Measurements from ENCODE around the gene REC8.
A peak's percentile ranks its signal among the peaks of the same experiment; 100 is the strongest.
"Not testable (repeated sequence)": the region's sequence is repeated elsewhere in the genome, so short reads cannot be mapped to it uniquely, and the experiment has no call there.

The REC8 gene

GRCh38 chr14:24183014-24183481, 11.2 kb downstream of the REC8 start:
- DNase-seq (ENCODE audit: low spot score) = no peak

GRCh38 chr14:24184104-24184970, 12.5 kb downstream of the REC8 start:
- no peak for DNase-seq (ENCODE audit: low spot score)

GRCh38 chr14:24185026-24185425, 13.1 kb downstream of the REC8 start:
- DNase-seq (ENCODE audit: low spot score) = no peak

GRCh38 chr14:24185741-24186140, 13.9 kb downstream of the REC8 start:
- DNase-seq (ENCODE audit: low spot score) = no peak

GRCh38 chr14:24186831-24187538, 15.1 kb downstream of the REC8 start:
- DNase-seq (ENCODE audit: low spot score) = no peak

GRCh38 chr14:24187539-24187915, 15.6 kb downstream of the REC8 start:
- no peak for DNase-seq (ENCODE audit: low spot score)

GRCh38 chr14:24188251-24189058, 16.6 kb downstream of the REC8 start, which contains the start of gene IPO4:
Gene IPO4 (minus strand): TSS chr14:24188816. CDS start chr14:24188787, 29 bp downstream.
- peak; percentile 94 for DNase-seq (ENCODE audit: low spot score)

GRCh38 chr14:24189059-24189375, 17.1 kb downstream of the REC8 start:
- no peak for DNase-seq (ENCODE audit: low spot score)

- DNase-seq (ENCODE audit: low spot score) = no peak
These were observed 17.6 kb downstream of the REC8 start for GRCh38 chr14:24189460-24189859.

- no peak for DNase-seq (ENCODE audit: low spot score)
These were observed 18.5 kb downstream of the REC8 start for GRCh38 chr14:24190416-24190815.

- no peak for DNase-seq (ENCODE audit: low spot score)
These were observed 21.1 kb downstream of the REC8 start for GRCh38 chr14:24192933-24193332.

- no peak for DNase-seq (ENCODE audit: low spot score)
These were observed 22.4 kb downstream of the REC8 start for GRCh38 chr14:24194186-24194872.

GRCh38 chr14:24194873-24195185, 22.9 kb downstream of the REC8 start:
- no peak for DNase-seq (ENCODE audit: low spot score)

- peak; percentile 90 for DNase-seq (ENCODE audit: low spot score)
These were observed 23.5 kb downstream of the REC8 start, which contains the start of gene TM9SF1 for GRCh38 chr14:24195186-24196070. Gene TM9SF1 (minus strand): TSS chr14:24195441. CDS start chr14:24195019, 422 bp downstream.

GRCh38 chr14:24196071-24197055, 24.5 kb downstream of the REC8 start:
- peak; percentile 56 for DNase-seq (ENCODE audit: low spot score)

GRCh38 chr14:24197056-24197450, 25.2 kb downstream of the REC8 start:
- DNase-seq (ENCODE audit: low spot score) = no peak

- no peak for DNase-seq (ENCODE audit: low spot score)
These were observed 27.1 kb downstream of the REC8 start for GRCh38 chr14:24198814-24199524.

GRCh38 chr14:24202538-24202937, 30.7 kb downstream of the REC8 start:
- DNase-seq (ENCODE audit: low spot score) = not testable (repeated sequence)
